ENCODE data around the gene FTSJ1. TPM values are rescaled to one million over a fixed set of nuclear protein-coding genes. Genes with fewer than 3 reads are reported as not detected.

Gene FTSJ1, protein sequence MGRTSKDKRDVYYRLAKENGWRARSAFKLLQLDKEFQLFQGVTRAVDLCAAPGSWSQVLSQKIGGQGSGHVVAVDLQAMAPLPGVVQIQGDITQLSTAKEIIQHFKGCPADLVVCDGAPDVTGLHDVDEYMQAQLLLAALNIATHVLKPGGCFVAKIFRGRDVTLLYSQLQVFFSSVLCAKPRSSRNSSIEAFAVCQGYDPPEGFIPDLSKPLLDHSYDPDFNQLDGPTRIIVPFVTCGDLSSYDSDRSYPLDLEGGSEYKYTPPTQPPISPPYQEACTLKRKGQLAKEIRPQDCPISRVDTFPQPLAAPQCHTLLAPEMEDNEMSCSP
- total RNA-seq, result 38.6 and 38.9 TPM in 2 replicates

DNA sequence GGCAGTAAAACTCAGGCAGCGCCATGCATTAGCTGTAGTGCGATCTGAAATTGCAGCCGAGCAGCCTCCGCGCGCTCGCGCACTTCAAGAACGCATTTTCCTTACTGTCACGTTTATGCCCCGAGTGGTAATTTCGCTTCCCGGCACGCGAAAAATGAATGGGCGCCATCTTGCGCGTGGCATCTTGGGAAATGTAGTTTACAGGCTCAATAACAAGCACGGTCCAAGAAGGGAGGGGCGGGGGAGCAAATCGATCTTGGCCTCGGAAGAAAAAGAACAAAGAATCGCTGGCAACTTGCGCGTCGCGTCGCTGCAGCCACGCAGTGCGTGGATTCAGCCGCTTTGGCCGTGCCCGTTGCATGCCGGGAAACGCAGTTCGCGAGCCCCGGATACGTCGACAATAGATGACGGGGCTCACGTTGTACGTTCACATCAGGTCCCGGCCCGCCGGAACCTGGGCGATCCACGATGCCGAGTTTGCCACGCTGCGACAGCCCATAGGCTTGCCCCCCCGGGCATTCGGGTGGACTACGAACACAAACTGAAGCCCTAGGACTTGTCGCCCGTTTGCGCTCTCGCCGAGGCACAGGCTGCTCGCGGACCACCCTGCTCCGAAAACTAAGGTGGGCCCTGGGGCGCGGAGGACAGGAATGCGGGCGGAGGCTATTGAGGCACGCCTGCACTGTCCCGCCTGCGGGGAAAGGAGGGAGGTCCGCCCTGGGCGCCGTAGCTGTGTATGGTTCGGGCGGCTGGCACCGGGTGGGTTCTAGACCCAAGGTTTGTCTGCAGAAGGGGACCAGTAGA, at the start of gene FTSJ1:
TSS of gene FTSJ1 (plus strand) at position 426 of the 804 bp plus-strand sequence. CDS start 1,849 bp downstream, outside the sequence.

DNA sequence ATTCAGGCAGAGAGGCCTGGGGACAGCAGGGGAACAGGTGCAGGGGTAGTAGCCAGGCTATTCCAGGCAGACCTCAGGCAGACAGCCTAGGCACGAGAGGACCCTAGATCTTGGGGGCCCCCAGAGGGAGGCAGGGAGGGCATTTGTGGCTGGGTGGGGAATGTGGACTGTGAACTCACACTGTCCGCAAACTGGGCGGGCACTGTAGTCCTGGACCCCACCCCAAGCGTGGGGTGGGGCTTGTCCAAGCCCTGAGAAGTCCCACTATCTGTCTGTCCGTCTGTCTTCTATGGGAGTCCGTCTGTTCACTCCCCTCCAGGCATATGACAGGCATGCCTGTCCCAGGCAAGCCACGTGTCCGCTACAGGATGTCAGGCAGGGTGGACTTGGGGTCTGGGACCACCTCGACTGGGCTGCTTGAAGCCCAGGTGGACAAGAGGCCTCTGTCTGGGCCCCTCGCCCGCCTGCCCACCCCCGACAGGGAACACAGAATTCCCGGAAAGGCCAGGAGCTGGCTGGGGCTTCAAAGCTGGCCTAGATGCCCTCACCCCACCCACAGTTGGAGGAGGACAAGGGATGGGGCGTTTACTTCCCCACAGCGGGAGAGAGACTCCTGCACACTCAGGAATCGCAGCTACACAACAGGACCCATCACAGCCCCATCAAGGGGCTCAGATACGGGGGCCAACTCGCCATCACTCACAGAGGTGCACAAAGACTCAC, 5.7 kb upstream of the FTSJ1 start, which contains the start of gene SLC38A5:
TSS of gene SLC38A5 (minus strand) at position 151 of the 723 bp plus-strand sequence. CDS start 2,336 bp downstream, outside the sequence.

DNA sequence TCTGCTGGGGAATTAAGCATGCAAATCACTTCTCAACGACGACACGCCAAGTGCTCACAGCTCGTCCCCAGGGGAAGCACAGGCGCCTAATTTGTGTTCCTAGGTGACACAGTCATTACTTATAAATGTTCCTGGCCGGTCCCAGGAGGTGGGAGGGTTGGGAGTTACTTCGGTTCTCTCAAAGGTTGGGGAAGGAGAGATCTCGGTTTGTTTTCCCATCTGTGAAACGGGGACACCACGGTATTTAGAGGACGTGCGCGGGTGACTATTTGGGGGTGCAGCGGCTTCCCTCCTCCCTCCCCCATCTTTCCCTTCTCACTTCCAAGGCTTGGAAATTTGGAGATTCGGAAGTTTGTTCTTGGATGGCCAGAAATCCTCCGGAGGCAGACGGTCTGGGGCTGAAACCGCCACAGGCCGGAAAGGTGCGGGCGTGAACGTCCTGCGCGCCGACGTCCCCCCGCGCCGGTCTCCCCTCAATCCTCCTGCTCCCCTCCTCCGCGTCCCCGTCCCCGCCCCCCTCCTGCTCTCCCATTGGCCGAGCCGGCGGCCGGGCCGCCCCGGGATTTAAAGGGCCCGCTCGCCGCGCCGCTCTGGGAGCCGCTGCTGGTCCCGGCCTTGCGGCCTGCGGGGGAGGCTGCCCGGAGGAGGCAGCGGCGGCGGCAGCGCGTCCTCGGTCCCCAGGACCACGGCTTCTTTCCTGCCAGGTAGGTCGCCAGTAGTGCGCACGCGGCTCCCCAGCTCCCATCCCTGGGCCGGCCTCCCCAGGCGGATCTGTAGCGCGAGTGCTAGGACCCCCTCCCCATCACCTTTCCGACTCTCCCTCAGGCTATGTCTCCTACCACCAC, 32.6 kb downstream of the FTSJ1 start, which contains the start of gene PORCN:
TSS of gene PORCN (plus strand) at position 593 of the 845 bp plus-strand sequence. CDS start 829 bp downstream, outside the sequence.

DNA sequence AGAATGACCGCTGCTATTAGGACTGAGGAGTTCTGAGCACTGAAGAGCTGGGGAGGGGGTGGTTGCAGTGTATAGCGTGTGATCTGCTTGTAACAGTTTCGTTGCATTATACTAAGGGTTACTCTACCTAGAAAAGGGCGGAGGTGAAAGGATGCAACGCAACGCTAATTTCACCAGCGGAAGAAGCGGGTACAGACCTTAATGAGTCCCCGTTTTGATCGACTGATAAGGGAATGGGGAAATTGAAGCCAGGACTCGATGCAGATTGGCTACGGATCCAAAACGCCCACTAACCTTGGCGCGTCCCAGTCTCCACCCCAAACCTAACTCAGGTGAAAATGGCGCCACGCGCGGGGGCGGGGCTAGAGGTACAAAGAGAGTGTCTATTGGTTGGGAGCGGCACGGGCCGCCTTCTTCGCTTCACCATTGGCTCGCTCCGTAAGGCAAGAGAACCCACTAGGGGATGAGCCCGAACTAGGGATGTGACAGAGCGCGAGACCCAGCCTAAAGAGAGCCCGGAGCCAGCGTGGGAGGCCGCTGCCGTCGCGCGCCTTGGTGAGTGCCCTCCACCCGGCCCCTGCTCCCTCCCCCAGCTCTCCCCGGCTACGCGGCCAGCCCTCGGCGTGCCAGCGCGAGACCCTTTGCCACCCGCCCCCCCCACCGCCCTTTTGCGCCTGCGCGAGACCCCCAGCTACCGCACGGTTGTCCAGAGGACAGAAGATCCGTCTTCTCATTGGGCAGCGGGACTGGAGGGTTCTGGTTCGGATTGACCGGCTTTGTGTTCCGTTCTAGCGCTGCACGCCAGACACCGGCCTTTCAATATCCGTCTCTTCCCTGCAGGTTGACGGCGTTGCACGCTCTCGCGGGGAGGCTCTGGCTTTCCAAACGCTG, 45.6 kb downstream of the FTSJ1 start, which contains the start of gene EBP:
TSS of gene EBP (plus strand) at position 456 of the 891 bp plus-strand sequence. CDS start 1,964 bp downstream, outside the sequence.

Other genes starting within 250 kb of the FTSJ1 start
- gene SSX1, start 220.8 kb upstream of the FTSJ1 start, total RNA-seq, result not detected in 2 replicates
- not detected in 2 replicates for gene SSX3, start 119.5 kb upstream of the FTSJ1 start, total RNA-seq
- not detected in 2 replicates for gene SSX4, start 92.7 kb upstream of the FTSJ1 start, total RNA-seq
- gene SSX4B, start 64.2 kb upstream of the FTSJ1 start, total RNA-seq, result not detected in 2 replicates
- gene SLC38A5, start 5.9 kb upstream of the FTSJ1 start, total RNA-seq, result 21.3 and 26.4 TPM in 2 replicates
- 8.6 and 12.2 TPM in 2 replicates for gene PORCN, start 32.8 kb downstream of the FTSJ1 start, total RNA-seq
- gene EBP, start 45.6 kb downstream of the FTSJ1 start, total RNA-seq, result 33.8 and 37.8 TPM in 2 replicates
- gene TBC1D25, start 63.5 kb downstream of the FTSJ1 start, total RNA-seq, result 7.2 and 7.8 TPM in 2 replicates
- gene RBM3, start 98.3 kb downstream of the FTSJ1 start, total RNA-seq, result 362 and 640 TPM in 2 replicates
- 89.5 and 94.5 TPM in 2 replicates for gene WDR13, start 121.3 kb downstream of the FTSJ1 start, total RNA-seq
- 0.11 and 0.13 TPM in 2 replicates for gene WAS, start 207.6 kb downstream of the FTSJ1 start, total RNA-seq
- 2.6 and 3.5 TPM in 2 replicates for gene SUV39H1, start 220.5 kb downstream of the FTSJ1 start, total RNA-seq

All from articular chondrocyte of knee joint (primary cell).